ENCODE results near the gene TAB2. TPM values are rescaled to one million over a fixed set of nuclear protein-coding genes. Genes with fewer than 3 reads are reported as not detected.

The TAB2 gene
- total RNA-seq, 1 experiment from 2014 or later: 56.2 TPM

DNA sequence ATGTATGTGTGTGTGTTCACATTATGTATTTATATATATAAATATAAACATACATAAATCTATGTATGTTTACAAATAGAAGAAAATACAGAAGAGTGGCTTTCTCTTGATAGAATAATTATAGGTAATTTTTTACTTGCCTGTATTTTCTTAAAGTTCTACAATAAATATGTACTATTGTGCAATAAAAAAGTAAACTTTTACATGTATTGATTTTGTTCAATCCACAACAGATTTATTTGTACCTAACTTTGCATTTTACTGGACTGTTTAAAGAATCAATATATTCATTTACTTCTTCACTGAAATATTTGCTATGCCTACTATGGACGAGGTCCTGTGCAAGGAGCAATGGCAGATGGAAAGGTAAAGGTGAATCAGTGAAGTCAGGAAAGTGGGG lies 14.0 kb upstream of the TAB2 start:
- no peaks in the 10 kb centered on the region for H3K79me2 ChIP-seq (ENCODE audit: insufficient read depth, low read length)
- H3K4me3 Mint-ChIP-seq: no peak overlapping the region
- no peak for DNase-seq
- H2BK12ac ChIP-seq (ENCODE audit: insufficient read length, low read depth, low read length): no peak overlapping the region
- H3K27me3 ChIP-seq (ENCODE audit: insufficient read depth, low read length): no peaks in the 10 kb centered on the region
- peaks cover 3% of the 10 kb centered on the region; the same call in 1 of the 2 replicates for H3K27me3 Mint-ChIP-seq (ENCODE audit: low read depth)
- no peak overlapping the region for H3K56ac ChIP-seq (ENCODE audit: insufficient read length, low read depth, low read length)
- no peaks in the 10 kb centered on the region for H3K9me3 Mint-ChIP-seq
- no peak overlapping the region for H3K18ac ChIP-seq (ENCODE audit: insufficient read length, low read depth, low read length)
- H3K4me2 ChIP-seq (ENCODE audit: insufficient read depth, insufficient read length, low read length): no peak overlapping the region
- H2BK15ac ChIP-seq (ENCODE audit: low read depth, low read length): no peak overlapping the region
- H3K9ac ChIP-seq (ENCODE audit: extremely low read depth, insufficient read length, low read length): no peak overlapping the region
- no peaks in the 10 kb centered on the region for H3K79me1 ChIP-seq (ENCODE audit: insufficient read depth, low read depth, low read length, poor library complexity, severe bottlenecking)
- no peak overlapping the region for H2AFZ ChIP-seq (ENCODE audit: low read length)
- TF ChIP-seq, protein P1, sequence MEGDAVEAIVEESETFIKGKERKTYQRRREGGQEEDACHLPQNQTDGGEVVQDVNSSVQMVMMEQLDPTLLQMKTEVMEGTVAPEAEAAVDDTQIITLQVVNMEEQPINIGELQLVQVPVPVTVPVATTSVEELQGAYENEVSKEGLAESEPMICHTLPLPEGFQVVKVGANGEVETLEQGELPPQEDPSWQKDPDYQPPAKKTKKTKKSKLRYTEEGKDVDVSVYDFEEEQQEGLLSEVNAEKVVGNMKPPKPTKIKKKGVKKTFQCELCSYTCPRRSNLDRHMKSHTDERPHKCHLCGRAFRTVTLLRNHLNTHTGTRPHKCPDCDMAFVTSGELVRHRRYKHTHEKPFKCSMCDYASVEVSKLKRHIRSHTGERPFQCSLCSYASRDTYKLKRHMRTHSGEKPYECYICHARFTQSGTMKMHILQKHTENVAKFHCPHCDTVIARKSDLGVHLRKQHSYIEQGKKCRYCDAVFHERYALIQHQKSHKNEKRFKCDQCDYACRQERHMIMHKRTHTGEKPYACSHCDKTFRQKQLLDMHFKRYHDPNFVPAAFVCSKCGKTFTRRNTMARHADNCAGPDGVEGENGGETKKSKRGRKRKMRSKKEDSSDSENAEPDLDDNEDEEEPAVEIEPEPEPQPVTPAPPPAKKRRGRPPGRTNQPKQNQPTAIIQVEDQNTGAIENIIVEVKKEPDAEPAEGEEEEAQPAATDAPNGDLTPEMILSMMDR (conservative IDR thresholded peaks at IDR 0.05): no peak
- no peak overlapping the region for H4K5ac ChIP-seq (ENCODE audit: insufficient read length, low read depth, low read length)
- no peak overlapping the region for H2BK20ac ChIP-seq (ENCODE audit: low read depth, low read length, poor library complexity, severe bottlenecking)
- no peak overlapping the region for H3K23ac ChIP-seq (ENCODE audit: insufficient read length, low read depth, low read length)
- no peak overlapping the region for H3K4ac ChIP-seq (ENCODE audit: low read depth, low read length)
- H4K8ac ChIP-seq (replicated peaks; ENCODE audit: insufficient read length, low read depth, low read length): no peak overlapping the region
- no peaks in the 10 kb centered on the region for H4K20me1 ChIP-seq (ENCODE audit: control insufficient read depth, insufficient read depth, insufficient read length)
- no CpG with 5 or more reads among the region's 1 CpG for WGBS (ENCODE audit: extremely low coverage, insufficient read length, low lambda C conversion rate)
- H2AK5ac ChIP-seq (ENCODE audit: insufficient read length, low read length): no peak overlapping the region
- H3K27ac ChIP-seq (ENCODE audit: insufficient read length, low read depth, low read length): no peak overlapping the region
- no peak overlapping the region for H3K27ac Mint-ChIP-seq
- H3K4me1 Mint-ChIP-seq: no peaks in the 10 kb centered on the region
- no peaks in the 10 kb centered on the region for H3K9me3 ChIP-seq (ENCODE audit: control insufficient read depth, low read depth, low read length)
- no peaks in the 10 kb centered on the region for H3K36me3 Mint-ChIP-seq (ENCODE audit: insufficient read depth in 1 of 3, low read depth in 3 of 3)
- H3K23me2 ChIP-seq (ENCODE audit: insufficient read length, low read depth, low read length, poor library complexity, severe bottlenecking): no peaks in the 10 kb centered on the region
- no peaks in the 10 kb centered on the region for H3K4me1 ChIP-seq (ENCODE audit: insufficient read depth, low read length)
- H4K91ac ChIP-seq (ENCODE audit: insufficient read length, low read depth, low read length): no peak overlapping the region
- H3K14ac ChIP-seq (ENCODE audit: insufficient read depth, low read length): no peak overlapping the region
- H3T11ph ChIP-seq (ENCODE audit: low read length): no peak overlapping the region
- no peak overlapping the region for H2BK120ac ChIP-seq (ENCODE audit: low read depth, low read length, poor library complexity, severe bottlenecking)
- no peak overlapping the region for H2BK5ac ChIP-seq (ENCODE audit: insufficient read length, low read length)
